NT2/D1 (cell line): Measurements from ENCODE around the gene FAM3D.

Experiments
- SUZ12 ChIP-seq: IDR thresholded peaks from 2 replicates; pipeline ENCODE4 v1.6.1; 2011; ENCODE audit not compliant: insufficient read length, insufficient read depth; ENCODE audit errors: extremely low read depth
- YY1 ChIP-seq: IDR thresholded peaks from 2 replicates; pipeline ENCODE4 v1.6.1; 2011; ENCODE audit not compliant: insufficient read length, insufficient read depth
- ZNF274 ChIP-seq: IDR thresholded peaks from 2 replicates; pipeline ENCODE4 v1.6.1; 2011; ENCODE audit warnings: mild to moderate bottlenecking, low read depth, low read length

GRCh38 chr3:58656631-58657030 lies 9.9 kb downstream of the FAM3D start:
- TF ChIP-seq YY1 (no peak), SUZ12 (no peak), ZNF274 (no peak)
